Stomach (tissue), 4 donors: ENCODE results near the gene MLF1.

Experiments
- EP300 ChIP-seq: sonication (generic); formaldehyde crosslinking; IDR thresholded peaks from one replicate; pipeline ENCODE4 v1.6.1; 2017; ENCODE audit warnings: antibody characterized with exemption
- POLR2A ChIP-seq, 4 donors: fragments of 450-650 bp; IDR thresholded peaks; one replicate each; pipeline ENCODE4 v1.6.1; 2016; ENCODE audit warnings: antibody characterized with exemption in 4 of 4, control low read depth in 2 of 4, mild to moderate bottlenecking in 1 of 4, moderate library complexity in 1 of 4
- POLR2AphosphoS5 ChIP-seq, 3 donors: sonication (generic); formaldehyde crosslinking; IDR thresholded peaks; one replicate each; pipeline ENCODE4 v1.6.1; 2016; ENCODE audit warnings: antibody characterized with exemption in 3 of 3
- TF ChIP-seq, protein P1 (sequence below), 7 experiments: fragments of 450-650 bp in 4 of 7; fragments of 200-600 bp in 3 of 7; sonication (generic) in 3 of 7; IDR thresholded peaks; one replicate each; pipeline ENCODE4 v1.5.1; 2016 to 2019; ENCODE audit warnings: antibody characterized with exemption in 7 of 7, control low read depth in 2 of 7, mild to moderate bottlenecking in 1 of 7

DNA sequence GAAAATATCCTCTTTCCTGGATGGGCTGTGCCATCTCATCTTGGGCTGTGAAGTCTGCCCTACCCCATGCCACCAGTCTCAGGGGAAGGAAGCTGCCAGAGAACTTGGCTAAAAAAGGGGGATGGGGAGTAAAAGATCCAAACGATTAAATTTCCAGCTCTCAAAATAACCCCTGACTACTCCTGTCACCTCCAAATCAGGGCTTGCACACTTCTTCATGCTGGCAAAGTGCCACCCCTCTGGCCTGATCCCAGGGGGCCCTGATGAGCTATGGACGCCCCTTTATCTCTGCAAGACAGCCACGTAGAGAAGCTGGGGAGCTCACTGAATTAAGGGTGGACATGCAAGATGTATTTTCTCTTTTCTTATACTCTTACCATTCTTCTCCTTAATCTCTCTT, 1.2 kb upstream of the MLF1 start:
- TF ChIP-seq, protein P1, sequence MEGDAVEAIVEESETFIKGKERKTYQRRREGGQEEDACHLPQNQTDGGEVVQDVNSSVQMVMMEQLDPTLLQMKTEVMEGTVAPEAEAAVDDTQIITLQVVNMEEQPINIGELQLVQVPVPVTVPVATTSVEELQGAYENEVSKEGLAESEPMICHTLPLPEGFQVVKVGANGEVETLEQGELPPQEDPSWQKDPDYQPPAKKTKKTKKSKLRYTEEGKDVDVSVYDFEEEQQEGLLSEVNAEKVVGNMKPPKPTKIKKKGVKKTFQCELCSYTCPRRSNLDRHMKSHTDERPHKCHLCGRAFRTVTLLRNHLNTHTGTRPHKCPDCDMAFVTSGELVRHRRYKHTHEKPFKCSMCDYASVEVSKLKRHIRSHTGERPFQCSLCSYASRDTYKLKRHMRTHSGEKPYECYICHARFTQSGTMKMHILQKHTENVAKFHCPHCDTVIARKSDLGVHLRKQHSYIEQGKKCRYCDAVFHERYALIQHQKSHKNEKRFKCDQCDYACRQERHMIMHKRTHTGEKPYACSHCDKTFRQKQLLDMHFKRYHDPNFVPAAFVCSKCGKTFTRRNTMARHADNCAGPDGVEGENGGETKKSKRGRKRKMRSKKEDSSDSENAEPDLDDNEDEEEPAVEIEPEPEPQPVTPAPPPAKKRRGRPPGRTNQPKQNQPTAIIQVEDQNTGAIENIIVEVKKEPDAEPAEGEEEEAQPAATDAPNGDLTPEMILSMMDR (IDR thresholded peaks at IDR 0.05): no peak
- TF ChIP-seq POLR2AphosphoS5 (IDR thresholded peaks at IDR 0.05) (no peak), EP300 (no peak), POLR2A (IDR thresholded peaks at IDR 0.05) (no peak)
